HG03280 (cell line): ENCODE data around the gene MVP.
"Not testable (repeated sequence)": the region's sequence is repeated elsewhere in the genome, so short reads cannot be mapped to it uniquely, and the experiment has no call there.

Experiments
- ATAC-seq: cut with Tn5 transposase; IDR thresholded peaks from one replicate; pipeline ENCODE4 v1.9.1; 2021; ENCODE audit warnings: mild to moderate bottlenecking, moderate library complexity; ENCODE audit not compliant: unreplicated experiment

Gene MVP

GRCh38 chr16:29814592-29814991, 5.7 kb upstream of the MVP start:
- no peak for ATAC-seq

GRCh38 chr16:29815032-29815721, 5.1 kb upstream of the MVP start:
- no peak for ATAC-seq

DNA sequence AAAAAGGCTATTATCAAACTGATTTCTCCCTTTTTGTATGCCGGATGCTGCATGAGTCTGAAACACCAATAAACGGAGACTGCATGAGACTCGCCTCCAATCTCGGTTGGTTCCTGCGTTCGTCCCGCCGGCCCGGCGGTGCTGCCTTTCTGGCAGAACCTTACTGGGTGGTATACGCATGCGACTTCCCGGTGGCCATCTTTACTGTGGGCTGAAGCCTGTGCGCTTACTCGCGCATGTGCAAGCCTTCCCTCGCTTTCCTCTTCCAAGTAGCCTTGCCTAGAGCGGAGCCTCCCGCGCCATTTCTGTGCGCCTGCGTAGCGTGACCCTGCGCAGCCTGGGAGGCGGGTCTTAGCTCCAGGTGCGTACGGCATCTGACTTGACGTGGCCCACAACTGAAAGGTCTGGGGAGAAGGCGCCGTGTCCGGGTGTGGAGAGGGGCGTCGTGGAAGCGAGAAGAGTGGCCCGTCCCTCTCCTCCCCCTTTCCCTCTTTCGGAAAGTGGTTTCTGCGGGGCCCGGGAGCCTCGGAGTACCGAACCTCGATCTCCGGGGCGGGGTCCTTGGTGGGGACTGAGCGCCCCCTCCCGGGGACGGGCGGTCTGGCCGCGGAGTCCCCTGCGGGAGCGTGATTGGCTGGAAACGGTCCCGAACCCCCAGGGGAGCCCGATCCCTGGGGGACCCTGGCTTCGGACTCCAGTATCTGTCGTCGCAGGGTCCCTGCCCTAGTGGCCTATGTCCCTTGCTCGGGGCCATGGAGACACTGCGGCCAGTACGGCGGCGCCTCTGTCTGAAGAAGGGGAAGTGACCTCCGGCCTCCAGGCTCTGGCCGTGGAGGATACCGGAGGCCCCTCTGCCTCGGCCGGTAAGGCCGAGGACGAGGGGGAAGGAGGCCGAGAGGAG, 4.2 kb upstream of the MVP start, which contains the start of gene PAGR1:
Gene PAGR1, plus strand, starts transcription at position 360 of the 901 bp plus-strand sequence. Its CDS starts 374 bp downstream, at position 734.
- peak; percentile 60 for ATAC-seq

DNA sequence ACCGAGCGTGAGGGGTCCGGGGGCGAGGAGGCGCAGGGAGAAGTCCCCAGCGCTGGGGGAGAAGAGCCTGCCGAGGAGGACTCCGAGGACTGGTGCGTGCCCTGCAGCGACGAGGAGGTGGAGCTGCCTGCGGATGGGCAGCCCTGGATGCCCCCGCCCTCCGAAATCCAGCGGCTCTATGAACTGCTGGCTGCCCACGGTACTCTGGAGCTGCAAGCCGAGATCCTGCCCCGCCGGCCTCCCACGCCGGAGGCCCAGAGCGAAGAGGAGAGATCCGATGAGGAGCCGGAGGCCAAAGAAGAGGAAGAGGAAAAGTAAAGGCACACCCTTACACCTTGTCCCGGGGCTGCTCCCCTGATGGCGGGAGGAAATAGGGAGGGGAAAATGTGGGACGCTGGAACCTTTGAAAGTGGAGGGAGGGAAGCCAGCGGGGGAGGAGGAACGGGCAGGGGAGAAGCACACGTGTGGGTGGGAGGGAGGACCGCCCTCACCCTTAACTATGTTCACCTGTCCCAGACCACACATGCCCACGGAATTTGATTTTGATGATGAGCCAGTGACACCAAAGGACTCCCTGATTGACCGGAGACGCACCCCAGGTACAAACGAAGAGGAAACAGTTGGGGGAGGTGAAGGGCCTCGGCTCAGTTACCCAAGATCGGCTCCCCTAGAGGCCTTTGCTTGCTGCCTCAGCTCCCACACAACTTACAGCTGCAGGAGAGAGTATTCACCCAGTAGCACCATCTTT, 3.4 kb upstream of the MVP start:
- ATAC-seq = no peak

DNA sequence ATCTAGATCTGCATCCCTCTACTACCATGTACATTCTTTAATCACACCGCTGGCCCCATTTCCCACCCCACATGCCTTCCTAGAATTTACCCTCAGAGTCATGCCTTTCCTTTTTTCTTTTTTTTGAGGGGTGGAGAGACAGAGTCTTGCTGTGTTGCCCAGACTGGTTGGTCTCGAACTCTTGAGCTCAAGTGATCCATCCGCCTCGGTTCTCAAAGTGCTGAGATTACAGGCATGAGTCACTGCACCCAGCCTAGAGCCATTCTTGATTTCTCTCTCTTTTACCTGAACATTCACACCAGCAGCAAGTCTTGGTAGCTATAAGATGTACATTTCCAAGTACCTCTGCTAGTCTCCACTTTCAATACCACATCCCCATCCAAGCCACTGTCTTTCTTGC, 2.2 kb upstream of the MVP start:
- no peak for ATAC-seq

- ATAC-seq = no peak
Measured at GRCh38 chr16:29819506-29819905, 756 bp upstream of the MVP start.

- peak; percentile 27 for ATAC-seq
Measured at GRCh38 chr16:29820730-29821642, 724 bp downstream of the MVP start.

DNA sequence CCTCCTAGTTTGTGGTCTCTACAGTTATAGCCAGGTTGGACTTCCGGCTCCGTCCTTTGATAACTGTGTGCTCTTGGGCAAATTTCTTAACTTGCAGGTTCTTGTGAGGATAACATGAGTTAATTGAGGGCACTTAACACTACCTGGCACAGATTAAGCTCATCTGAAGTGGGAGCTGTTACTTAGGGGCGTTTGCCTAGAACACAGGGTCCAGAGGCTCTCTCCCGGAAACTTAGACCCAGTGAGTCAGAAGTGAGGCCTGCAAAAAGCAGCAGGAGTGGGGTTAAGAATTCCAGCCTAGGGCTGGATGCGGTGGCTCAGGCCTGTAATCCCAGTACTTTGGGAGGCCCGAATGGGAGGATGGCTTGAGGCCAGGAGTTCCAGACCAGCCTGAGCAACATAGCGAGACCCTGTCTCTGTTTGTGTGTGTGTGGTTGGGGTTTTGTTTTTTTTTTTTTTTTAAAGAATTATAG, 1.4 kb downstream of the MVP start:
- ATAC-seq = no peak

DNA sequence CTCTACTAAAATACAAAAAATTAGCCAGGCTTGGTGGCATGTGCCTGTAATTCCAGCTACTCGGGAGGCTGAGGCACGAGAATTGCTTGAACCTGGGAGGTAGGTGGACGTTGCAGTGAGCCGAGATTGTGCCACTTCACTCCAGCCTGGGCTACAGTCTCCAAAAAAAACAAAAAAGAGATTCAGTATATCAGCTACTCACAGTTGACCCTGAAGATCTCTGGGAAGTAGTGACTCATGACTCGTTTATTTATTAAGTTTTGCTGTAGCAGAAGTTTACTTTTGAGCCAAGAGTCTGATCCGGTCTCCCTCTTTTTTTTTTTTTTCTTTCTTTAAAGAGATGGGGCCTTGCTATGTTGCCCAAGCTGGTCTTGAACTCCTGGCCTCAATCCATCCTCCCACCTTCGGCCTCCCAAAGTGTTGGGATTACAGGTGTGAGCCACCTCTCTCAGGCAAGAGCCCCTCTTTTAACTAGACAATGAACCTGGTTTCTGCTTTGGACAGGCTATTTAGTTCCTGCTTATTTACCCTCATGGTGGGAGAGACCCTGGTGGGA, 4.4 kb downstream of the MVP start:
- no peak for ATAC-seq

GRCh38 chr16:29825145-29826044, 5.1 kb downstream of the MVP start:
- ATAC-seq = no peak

DNA sequence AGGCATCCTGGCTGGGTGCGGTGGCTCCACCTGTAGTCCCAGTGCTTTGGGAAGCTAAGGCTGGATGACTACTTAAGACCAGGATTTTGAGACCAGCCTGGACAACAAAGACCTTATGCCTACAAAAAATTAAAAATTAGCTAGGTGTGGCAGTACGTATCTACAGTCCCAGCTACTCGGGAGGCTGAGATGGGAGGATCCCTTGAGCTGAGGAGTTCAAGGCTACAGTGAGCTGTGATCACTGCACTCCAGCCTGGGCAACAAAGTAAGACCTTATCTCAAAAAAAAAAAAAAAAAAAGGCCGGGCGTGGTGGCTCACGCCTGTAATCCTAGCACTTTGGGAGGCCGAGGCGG, 6.1 kb downstream of the MVP start:
- ATAC-seq = no peak

- ATAC-seq = no peak
Measured at GRCh38 chr16:29830774-29831173, 10.5 kb downstream of the MVP start.

GRCh38 chr16:29831490-29831889, 11.2 kb downstream of the MVP start:
- no peak for ATAC-seq

- not testable (repeated sequence) for ATAC-seq
Measured at GRCh38 chr16:29833219-29833618, 13.0 kb downstream of the MVP start.

DNA sequence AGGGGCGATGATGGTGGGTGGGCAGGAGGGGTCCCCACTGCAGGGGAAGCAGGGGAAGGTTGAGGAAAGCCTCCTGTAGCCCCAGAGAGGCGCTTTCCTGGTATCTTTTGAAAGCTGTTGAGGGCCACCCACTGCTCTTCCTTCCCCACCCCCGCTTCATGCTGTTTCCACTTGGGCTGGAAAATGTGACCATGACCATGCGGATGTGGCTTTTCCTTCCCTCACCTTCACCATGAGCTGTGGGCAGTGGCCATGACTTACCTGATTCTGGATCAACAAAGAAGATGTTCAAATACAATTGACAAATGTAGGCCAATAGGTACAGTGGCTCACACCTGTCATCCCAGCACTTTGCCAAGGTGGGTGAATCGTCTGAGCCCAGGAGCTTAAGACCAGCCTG, 13.8 kb downstream of the MVP start:
- ATAC-seq = no peak

DNA sequence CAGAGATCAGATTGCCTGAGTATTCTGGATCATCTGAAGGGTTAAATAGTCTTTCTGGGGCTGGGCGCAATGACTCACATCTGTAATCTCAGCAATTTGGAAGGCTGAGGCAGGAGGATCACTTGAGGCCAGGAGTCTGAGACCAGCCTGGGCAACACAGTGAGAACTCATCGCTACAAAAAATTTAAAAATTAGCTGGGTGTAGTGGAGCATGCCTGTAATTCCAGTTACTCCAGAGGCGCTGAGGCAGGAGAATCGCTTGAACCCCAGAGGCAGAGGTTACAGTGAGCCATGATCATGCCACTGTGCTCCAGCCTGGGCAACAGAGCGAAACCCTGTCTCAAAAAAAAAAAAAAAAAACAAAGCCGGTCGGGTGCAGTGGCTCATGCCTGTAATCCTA, 15.7 kb downstream of the MVP start:
- no peak for ATAC-seq

- no peak for ATAC-seq
Measured at GRCh38 chr16:29836623-29837022, 16.4 kb downstream of the MVP start.

DNA sequence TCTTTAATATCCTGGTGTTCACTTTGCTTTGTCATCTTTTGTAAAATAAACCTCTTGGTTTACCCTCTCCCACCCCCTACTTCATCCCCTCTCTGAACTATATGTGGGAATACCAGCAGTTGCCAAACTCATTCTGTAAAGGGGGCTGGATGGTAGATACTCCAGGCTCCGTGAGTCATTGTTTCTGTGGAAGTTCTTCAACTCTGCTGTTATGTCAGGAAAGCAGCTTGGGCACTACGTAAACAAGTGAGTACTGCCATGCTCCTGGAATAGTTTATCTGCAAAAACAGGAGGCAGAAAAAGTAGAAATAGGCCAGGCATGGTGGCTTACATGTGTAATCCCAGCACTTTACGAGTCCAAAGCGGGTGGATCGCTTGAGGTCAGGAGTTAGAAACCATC, 17.6 kb downstream of the MVP start:
- ATAC-seq = no peak

DNA sequence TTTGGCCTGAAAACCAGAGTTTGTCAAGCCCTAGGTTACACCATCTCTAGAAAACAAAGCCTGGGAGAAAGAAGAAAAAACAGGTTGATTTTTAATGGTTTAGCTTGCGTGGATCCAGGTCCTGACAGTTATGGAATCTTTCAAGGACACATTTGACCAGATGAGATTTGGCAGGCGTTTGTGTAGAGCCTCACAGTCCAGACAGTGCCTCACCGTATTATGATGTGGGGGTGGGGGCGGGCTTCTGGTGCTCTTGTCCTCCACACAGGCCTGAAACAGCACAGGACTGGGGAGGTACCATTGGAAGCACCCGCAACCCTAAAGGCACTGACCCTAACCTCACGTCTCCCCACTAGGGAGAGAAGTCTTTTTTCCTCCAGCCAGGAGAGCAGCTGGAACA, 19.6 kb downstream of the MVP start:
- no peak for ATAC-seq
